Measurements from ENCODE around the gene P2RX6. TPM values are rescaled to one million over a fixed set of nuclear protein-coding genes. Genes with fewer than 3 reads are reported as not detected.

The P2RX6 gene
- total and polyA plus RNA-seq, 9 of the 15 experiments (the other 6 are each of a cell fraction or from before 2014, with no cell fraction given): 0.01 to 3.9 (median 1.5) TPM; not detected in 1

DNA sequence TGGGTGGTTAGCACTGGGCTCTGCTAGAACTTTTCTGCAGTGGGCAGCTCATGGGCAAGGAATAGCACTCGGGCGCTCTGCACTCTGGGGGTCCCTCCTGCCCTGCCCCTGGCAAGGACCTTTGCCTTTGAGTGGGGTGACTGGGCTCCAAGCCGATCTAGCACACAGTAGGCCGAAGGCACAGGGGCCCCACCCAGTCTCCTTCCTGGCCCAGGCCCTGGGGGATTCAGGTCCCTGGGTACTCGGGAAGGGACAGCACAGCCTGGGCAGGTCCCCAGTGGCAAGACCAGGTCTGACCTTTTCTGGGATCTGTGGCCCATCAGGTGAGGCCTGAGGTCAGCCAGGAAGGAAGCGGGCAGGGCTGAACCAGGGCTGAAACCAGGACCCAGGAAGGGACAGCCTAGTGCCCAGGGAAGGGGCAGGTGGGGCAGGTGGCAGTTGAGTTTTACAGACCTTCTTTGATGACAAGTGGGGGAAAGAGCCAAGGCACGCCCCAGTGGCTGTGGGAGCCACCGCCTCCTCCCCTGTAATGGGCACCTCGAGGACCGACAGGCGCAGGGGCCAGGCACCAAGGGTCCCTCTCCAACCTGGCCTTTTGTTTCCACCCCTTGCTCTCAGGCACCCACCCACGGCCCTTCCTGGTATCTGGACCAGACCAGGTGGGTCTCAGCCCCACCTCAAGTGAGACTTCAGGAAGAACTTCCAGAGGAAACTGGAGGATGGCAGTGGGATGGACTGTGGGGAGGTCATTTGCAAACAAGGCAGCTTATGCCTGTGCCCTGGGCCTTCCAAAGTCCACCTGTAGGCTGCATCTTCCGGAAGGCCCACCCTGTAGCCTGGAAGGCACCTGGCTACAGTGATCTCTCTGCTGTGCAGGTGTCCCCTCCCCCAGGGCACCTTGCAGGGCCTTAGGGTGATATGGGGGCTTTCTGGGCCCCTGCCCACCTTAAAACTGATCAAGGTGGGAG is 48.8 kb upstream of the P2RX6 start:
- FAIRE-seq (no peak), ATAC-seq (no peak), DNase-seq (ENCODE audit: extremely low read depth in 1 of 4, low spot score in 3 of 4) (no peak)
- Histone ChIP-seq H3K4me1 (replicated peaks in 1 of 2; ENCODE audit: control insufficient read depth in 2 of 2, insufficient read depth in 2 of 2, low read length in 2 of 2) (peaks cover 0 to 40% of the 10 kb centered on the region in 2 experiments; a peak in 3 of 5 replicates), H3K9me3 (replicated peaks; ENCODE audit: control insufficient read depth, insufficient read depth, low read depth, low read length) (no peaks in the 10 kb centered on the region), H4K20me1 (replicated peaks; ENCODE audit: control insufficient read depth, insufficient read depth, low read length) (peaks cover 40% of the 10 kb centered on the region), H3K9me1 (ENCODE audit: control insufficient read depth, insufficient read depth, low read length) (no peaks in the 10 kb centered on the region), H3K27ac (ENCODE audit: extremely low read depth, low read depth, low read length) (no peak overlapping the region), H3K4me2 (ENCODE audit: insufficient read depth, low read length) (no peak overlapping the region), H3K4me3 (no peak overlapping the region), H3K27me3 (ENCODE audit: control insufficient read depth in 2 of 2, insufficient read depth in 2 of 2, low read length in 2 of 2) (peaks cover 11 to 38% of the 10 kb centered on the region in 2 experiments; a peak in 4 of 5 replicates), H2AFZ (ENCODE audit: low read depth, low read length) (no peak overlapping the region), H3K36me3 (ENCODE audit: control insufficient read depth, insufficient read depth, low read length) (no peaks in the 10 kb centered on the region), H3K9ac (ENCODE audit: insufficient read depth in 1 of 2, low read depth in 2 of 2, low read length in 2 of 2) (peak overlapping the region in 1 of 2 experiments; percentile 79; a peak in 1 of 4 replicates), H3K79me2 (ENCODE audit: control insufficient read depth, insufficient read depth, low read length) (no peaks in the 10 kb centered on the region)
- no TSS peak for BruUV-seq (replicated peaks)
- ChIA-PET CTCF (ENCODE audit: low intra/inter-chr PET ratio) (interaction anchor here (0.6 kb wide), 1 partner anchor 171 kb away, joined by 3 read pairs; no protein-coding TSS in a partner anchor), POLR2A (interaction anchor here (7.9 to 64.4 kb wide), 3 partner anchors 14 to 48 kb away, joined by 92 to 1556 read pairs (median 451); partner anchors contain the start of genes CRKL, LZTR1 and THAP7)
- intact Hi-C loops (cut with micrococcal nuclease): loop anchor here (2.0 kb wide), 1 partner anchor 71 kb away; no protein-coding TSS in a partner anchor
- in situ Hi-C loops (cut with MboI): loop anchor here (25.0 kb wide), 1 partner anchor 171 kb away; no protein-coding TSS in a partner anchor
- WGBS (ENCODE audit: insufficient coverage, low coverage, missing lambda C conversion rate): 44% methylated on average over 13 of the region's 13 CpGs
- peak; percentile 94 for TF ChIP-seq ZKSCAN1 (IDR thresholded peaks at IDR 0.05; ENCODE audit: low read depth, low read length)
- TF ChIP-seq SP1 (CRISPR knock-in tag; IDR thresholded peaks at IDR 0.05): 0 out of 2 replicates have a peak, but pooled peaks have one; percentile 34
- TF ChIP-seq TEAD4 (IDR thresholded peaks at IDR 0.05; ENCODE audit: low read length): no peak
- TF ChIP-seq TEAD4 (CRISPR knock-in tag; IDR thresholded peaks at IDR 0.05; ENCODE audit: borderline replicate concordance): 0 out of 2 replicates have a peak, but pooled peaks have one; percentile 11
- TF ChIP-seq SETDB1 (IDR thresholded peaks at IDR 0.05; ENCODE audit: low read length): peak; percentile 61
- TF ChIP-seq JUN (IDR thresholded peaks at IDR 0.05; ENCODE audit: borderline replicate concordance, low read depth, low read length): no peak
- 0 out of 2 replicates have a peak, but pooled peaks have one; percentile 47 for TF ChIP-seq JUN (CRISPR knock-in tag; IDR thresholded peaks at IDR 0.05; ENCODE audit: borderline replicate concordance)
- TF ChIP-seq TOE1 (IDR thresholded peaks at IDR 0.05; ENCODE audit: borderline replicate concordance): no peak
- TF ChIP-seq TOE1 (CRISPR knock-in tag; IDR thresholded peaks at IDR 0.05; ENCODE audit: borderline replicate concordance, low read depth): 0 out of 2 replicates have a peak, but pooled peaks have one; percentile 32
- TF ChIP-seq, protein P1, sequence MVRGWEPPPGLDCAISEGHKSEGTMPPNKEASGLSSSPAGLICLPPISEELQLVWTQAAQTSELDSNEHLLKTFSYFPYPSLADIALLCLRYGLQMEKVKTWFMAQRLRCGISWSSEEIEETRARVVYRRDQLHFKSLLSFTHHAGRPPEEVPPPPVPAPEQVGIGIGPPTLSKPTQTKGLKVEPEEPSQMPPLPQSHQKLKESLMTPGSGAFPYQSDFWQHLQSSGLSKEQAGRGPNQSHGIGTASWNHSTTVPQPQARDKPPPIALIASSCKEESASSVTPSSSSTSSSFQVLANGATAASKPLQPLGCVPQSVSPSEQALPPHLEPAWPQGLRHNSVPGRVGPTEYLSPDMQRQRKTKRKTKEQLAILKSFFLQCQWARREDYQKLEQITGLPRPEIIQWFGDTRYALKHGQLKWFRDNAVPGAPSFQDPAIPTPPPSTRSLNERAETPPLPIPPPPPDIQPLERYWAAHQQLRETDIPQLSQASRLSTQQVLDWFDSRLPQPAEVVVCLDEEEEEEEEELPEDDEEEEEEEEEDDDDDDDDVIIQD (CRISPR knock-in tag; IDR thresholded peaks at IDR 0.05): 0 out of 2 replicates have a peak, but pooled peaks have one; percentile 29
- no peak for TF ChIP-seq CBX3 (IDR thresholded peaks at IDR 0.05; ENCODE audit: borderline replicate concordance in 1 of 2, low read length in 2 of 2)
- TF ChIP-seq BCOR (IDR thresholded peaks at IDR 0.05): 0 out of 2 replicates have a peak, but pooled peaks have one; percentile 23
- TF ChIP-seq ZNF766 (CRISPR knock-in tag; conservative IDR thresholded peaks at IDR 0.05): no peak
- TF ChIP-seq, protein P2, sequence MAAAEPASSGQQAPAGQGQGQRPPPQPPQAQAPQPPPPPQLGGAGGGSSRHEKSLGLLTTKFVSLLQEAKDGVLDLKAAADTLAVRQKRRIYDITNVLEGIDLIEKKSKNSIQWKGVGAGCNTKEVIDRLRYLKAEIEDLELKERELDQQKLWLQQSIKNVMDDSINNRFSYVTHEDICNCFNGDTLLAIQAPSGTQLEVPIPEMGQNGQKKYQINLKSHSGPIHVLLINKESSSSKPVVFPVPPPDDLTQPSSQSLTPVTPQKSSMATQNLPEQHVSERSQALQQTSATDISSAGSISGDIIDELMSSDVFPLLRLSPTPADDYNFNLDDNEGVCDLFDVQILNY (CRISPR knock-in tag; IDR thresholded peaks at IDR 0.05): peak; percentile 60; the same call in 1 of the 2 replicates
- TF ChIP-seq, protein P3, sequence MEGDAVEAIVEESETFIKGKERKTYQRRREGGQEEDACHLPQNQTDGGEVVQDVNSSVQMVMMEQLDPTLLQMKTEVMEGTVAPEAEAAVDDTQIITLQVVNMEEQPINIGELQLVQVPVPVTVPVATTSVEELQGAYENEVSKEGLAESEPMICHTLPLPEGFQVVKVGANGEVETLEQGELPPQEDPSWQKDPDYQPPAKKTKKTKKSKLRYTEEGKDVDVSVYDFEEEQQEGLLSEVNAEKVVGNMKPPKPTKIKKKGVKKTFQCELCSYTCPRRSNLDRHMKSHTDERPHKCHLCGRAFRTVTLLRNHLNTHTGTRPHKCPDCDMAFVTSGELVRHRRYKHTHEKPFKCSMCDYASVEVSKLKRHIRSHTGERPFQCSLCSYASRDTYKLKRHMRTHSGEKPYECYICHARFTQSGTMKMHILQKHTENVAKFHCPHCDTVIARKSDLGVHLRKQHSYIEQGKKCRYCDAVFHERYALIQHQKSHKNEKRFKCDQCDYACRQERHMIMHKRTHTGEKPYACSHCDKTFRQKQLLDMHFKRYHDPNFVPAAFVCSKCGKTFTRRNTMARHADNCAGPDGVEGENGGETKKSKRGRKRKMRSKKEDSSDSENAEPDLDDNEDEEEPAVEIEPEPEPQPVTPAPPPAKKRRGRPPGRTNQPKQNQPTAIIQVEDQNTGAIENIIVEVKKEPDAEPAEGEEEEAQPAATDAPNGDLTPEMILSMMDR (IDR thresholded peaks at IDR 0.05 in 2 of 3, conservative IDR thresholded peaks at IDR 0.05 in 1 of 3; ENCODE audit: insufficient read depth in 2 of 3, low read depth in 1 of 3, low read length in 3 of 3): peak in 1 of 3 experiments; percentile 17; a peak in 2 of 6 replicates

All from K562 (cell line).